H9 (cell line): ENCODE results near the gene MS4A14. TPM values are rescaled to one million over a fixed set of nuclear protein-coding genes. Genes with fewer than 3 reads are reported as not detected.

Experiments used
- DNase-seq: peaks from one replicate; pipeline ENCODE4 v3.0.0-alpha.2; 2017
- H2AFZ ChIP-seq: one replicate; pipeline ENCODE4 v1.6.1; 2013; ENCODE audit warnings: mild to moderate bottlenecking, low read length, control low read depth, moderate library complexity
- H2AK5ac ChIP-seq: 2 replicates; pipeline ENCODE4 v1.6.1; 2013; ENCODE audit warnings: low read length, control low read depth, mixed read lengths; ENCODE audit not compliant: insufficient read length
- H2BK120ac ChIP-seq: one replicate; pipeline ENCODE4 v1.6.1; 2013; ENCODE audit warnings: low read depth, mild to moderate bottlenecking, low read length, control low read depth, inconsistent platforms; ENCODE audit not compliant: poor library complexity, severe bottlenecking
- H2BK12ac ChIP-seq: 2 replicates; pipeline ENCODE4 v1.6.1; 2013; ENCODE audit warnings: low read length, control low read depth, mixed read lengths, low read depth; ENCODE audit not compliant: insufficient read length
- H2BK15ac ChIP-seq: 2 replicates; pipeline ENCODE4 v1.6.1; 2013; ENCODE audit warnings: low read depth, low read length, control low read depth
- H2BK20ac ChIP-seq: one replicate; pipeline ENCODE4 v1.6.1; 2013; ENCODE audit warnings: low read depth, mild to moderate bottlenecking, low read length, control low read depth, inconsistent platforms; ENCODE audit not compliant: poor library complexity, severe bottlenecking
- H2BK5ac ChIP-seq: 2 replicates; pipeline ENCODE4 v1.6.1; 2013; ENCODE audit warnings: low read length, control low read depth, mixed read lengths; ENCODE audit not compliant: insufficient read length
- H3K14ac ChIP-seq: 2 replicates; pipeline ENCODE4 v1.6.1; 2013; ENCODE audit warnings: low read length, control low read depth; ENCODE audit not compliant: insufficient read depth
- H3K18ac ChIP-seq: 2 replicates; pipeline ENCODE4 v1.6.1; 2013; ENCODE audit warnings: low read depth, mild to moderate bottlenecking, mixed read lengths, low read length, control low read depth; ENCODE audit not compliant: insufficient read length
- H3K23ac ChIP-seq: 2 replicates; pipeline ENCODE4 v1.6.1; 2013; ENCODE audit warnings: low read length, control low read depth, mixed read lengths, low read depth; ENCODE audit not compliant: insufficient read length
- H3K23me2 ChIP-seq: 2 replicates; pipeline ENCODE4 v1.6.1; 2013; ENCODE audit warnings: low read depth, mild to moderate bottlenecking, mixed read lengths, low read length, control low read depth; ENCODE audit not compliant: insufficient read length, poor library complexity, severe bottlenecking
- H3K27ac ChIP-seq: 2 replicates; pipeline ENCODE4 v1.5.1; 2013; ENCODE audit warnings: low read length, control low read depth, mixed read lengths, low read depth; ENCODE audit not compliant: insufficient read length
- H3K27me3 ChIP-seq: 2 replicates; pipeline ENCODE4 v1.6.1; 2013; ENCODE audit warnings: low read length, control low read depth, inconsistent platforms; ENCODE audit not compliant: insufficient read depth
- H3K4ac ChIP-seq: 2 replicates; pipeline ENCODE4 v1.6.1; 2013; ENCODE audit warnings: low read depth, mild to moderate bottlenecking, control low read depth, inconsistent platforms, low read length, moderate library complexity
- H3K4me1 ChIP-seq: 2 replicates; pipeline ENCODE4 v1.6.1; 2013; ENCODE audit warnings: low read length, control low read depth, inconsistent platforms; ENCODE audit not compliant: insufficient read depth
- H3K4me2 ChIP-seq: 2 replicates; pipeline ENCODE4 v1.6.1; 2013; ENCODE audit warnings: low read length, control low read depth, mixed read lengths; ENCODE audit not compliant: insufficient read length, insufficient read depth
- H3K56ac ChIP-seq: 2 replicates; pipeline ENCODE4 v1.6.1; 2013; ENCODE audit warnings: low read depth, mild to moderate bottlenecking, mixed read lengths, low read length, control low read depth; ENCODE audit not compliant: insufficient read length
- H3K79me1 ChIP-seq: 2 replicates; pipeline ENCODE4 v1.6.1; 2013; ENCODE audit warnings: low read depth, mild to moderate bottlenecking, moderate library complexity, low read length, control low read depth, inconsistent platforms; ENCODE audit not compliant: insufficient read depth, poor library complexity, severe bottlenecking
- H3K79me2 ChIP-seq: 2 replicates; pipeline ENCODE4 v1.6.1; 2013; ENCODE audit warnings: low read length, control low read depth, inconsistent platforms; ENCODE audit not compliant: insufficient read depth
- H3K9ac ChIP-seq: 2 replicates; pipeline ENCODE4 v1.6.1; 2013; ENCODE audit warnings: low read length, control low read depth, mixed read lengths; ENCODE audit not compliant: insufficient read length; ENCODE audit errors: extremely low read depth
- H3K9me3 ChIP-seq: one replicate; pipeline ENCODE4 v1.6.1; 2013; ENCODE audit warnings: low read depth, low read length, inconsistent platforms; ENCODE audit not compliant: control insufficient read depth
- H3T11ph ChIP-seq: one replicate; pipeline ENCODE4 v1.6.1; 2013; ENCODE audit warnings: mild to moderate bottlenecking, low read length, control low read depth, inconsistent platforms
- H4K20me1 ChIP-seq: one replicate; pipeline ENCODE4 v1.6.1; 2013; ENCODE audit not compliant: control insufficient read depth, insufficient read length, insufficient read depth
- H4K5ac ChIP-seq: 2 replicates; pipeline ENCODE4 v1.6.1; 2013; ENCODE audit warnings: low read depth, mild to moderate bottlenecking, mixed read lengths, low read length, control low read depth; ENCODE audit not compliant: insufficient read length
- H4K8ac ChIP-seq: replicated peaks from 2 replicates; pipeline ENCODE4 v1.6.1; 2013; ENCODE audit warnings: low read length, control low read depth, mixed read lengths, low read depth; ENCODE audit not compliant: insufficient read length
- H4K91ac ChIP-seq: 2 replicates; pipeline ENCODE4 v1.6.1; 2013; ENCODE audit warnings: low read depth, mild to moderate bottlenecking, moderate library complexity, mixed read lengths, low read length, control low read depth; ENCODE audit not compliant: insufficient read length
- H3K27ac Mint-ChIP-seq, 3 experiments: 2 replicates in 2 of 3; 3 replicates in 1 of 3; pipeline ENCODE4 v1.8.0; 2020 to 2021; ENCODE audit warnings: mixed read lengths in 3 of 3, mild to moderate bottlenecking in 1 of 3, moderate library complexity in 1 of 3
- H3K27me3 Mint-ChIP-seq: 2 replicates; pipeline ENCODE4 v1.8.0; 2021; ENCODE audit warnings: low read depth, mild to moderate bottlenecking, moderate library complexity, mixed read lengths
- H3K36me3 Mint-ChIP-seq, 3 experiments: 2 replicates in 2 of 3; 3 replicates in 1 of 3; pipeline ENCODE4 v1.8.0; 2020 to 2021; ENCODE audit warnings: low read depth in 3 of 3, mixed read lengths in 3 of 3; ENCODE audit not compliant: insufficient read depth in 1 of 3
- H3K4me1 Mint-ChIP-seq, 2 experiments: 2 replicates each; pipeline ENCODE4 v1.8.0; 2020; ENCODE audit warnings: mixed read lengths in 2 of 2
- H3K4me3 Mint-ChIP-seq, 2 experiments: 2 replicates in 1 of 2; 3 replicates in 1 of 2; pipeline ENCODE4 v1.8.0; 2020 to 2021; ENCODE audit warnings: mild to moderate bottlenecking in 2 of 2, mixed read lengths in 2 of 2, moderate library complexity in 1 of 2
- H3K9me3 Mint-ChIP-seq, 2 experiments: 2 replicates in 1 of 2; 3 replicates in 1 of 2; pipeline ENCODE4 v1.8.0; 2020; ENCODE audit warnings: mild to moderate bottlenecking in 2 of 2, mixed read lengths in 2 of 2, moderate library complexity in 1 of 2
- CTCF ChIP-seq: fragments of 200-600 bp; sonication (generic); conservative IDR thresholded peaks from 3 replicates; pipeline ENCODE4 v1.8.0; 2021; ENCODE audit warnings: antibody characterized with exemption, mild to moderate bottlenecking
- WGBS: extraction: QIAGEN DNeasy Blood & Tissue Kit; methylation state at CpG from one replicate; pipeline ENCODE4 v1.1.7; 2013; ENCODE audit warnings: missing lambda C conversion rate, low lambda C conversion rate, mixed read lengths; ENCODE audit not compliant: insufficient read length; ENCODE audit errors: extremely low coverage; 5-methylcytosine and 5-hydroxymethylcytosine counted together
- total RNA-seq: library from RNA; stranded (reverse); gene quantifications from 2 replicates; pipeline ENCODE4 v1.2.1, GENCODE V29; 2021

MS4A14 gene
- total RNA-seq, 1 experiment from 2014 or later, result not detected

- no peak within 1 kb of the TSS for H3K27ac Mint-ChIP-seq
- Histone ChIP-seq H3K79me2 (no peaks in the 10 kb centered on the region), H3K23ac (no peak within 1 kb of the TSS), H3K4me1 (no peaks in the 10 kb centered on the region), H4K8ac (no peak within 1 kb of the TSS), H3K4ac (no peak within 1 kb of the TSS), H3K27me3 (no peaks in the 10 kb centered on the region), H2BK20ac (no peak within 1 kb of the TSS), H3K14ac (no peak within 1 kb of the TSS), H3K4me2 (no peak within 1 kb of the TSS), H3K9me3 (no peaks in the 10 kb centered on the region), H2BK12ac (no peak within 1 kb of the TSS), H3T11ph (no peak within 1 kb of the TSS), H3K23me2 (no peaks in the 10 kb centered on the region), H2BK5ac (no peak within 1 kb of the TSS), H3K27ac (no peak within 1 kb of the TSS), H4K20me1 (no peaks in the 10 kb centered on the region), H4K5ac (no peak within 1 kb of the TSS), H2AFZ (no peak within 1 kb of the TSS), H2BK120ac (no peak within 1 kb of the TSS), H4K91ac (no peak within 1 kb of the TSS), H3K9ac (no peak within 1 kb of the TSS), H3K79me1 (no peaks in the 10 kb centered on the region), H3K18ac (no peak within 1 kb of the TSS), H3K56ac (no peak within 1 kb of the TSS), H2BK15ac (no peak within 1 kb of the TSS), H2AK5ac (no peak within 1 kb of the TSS)
- TF ChIP-seq CTCF, result no peak
- H3K4me1 Mint-ChIP-seq, result 0 out of 4 replicates have a peak, but pooled peaks cover 0 to 2% of the 10 kb centered on the region in 2 experiments
- H3K9me3 Mint-ChIP-seq, result peaks cover 6 to 8% of the 10 kb centered on the region in 2 experiments
- H3K36me3 Mint-ChIP-seq, result peaks cover under 1 to 2% (median 1%) of the 10 kb centered on the region in 3 experiments; a peak in 4 of 7 replicates
- no peak within 1 kb of the TSS for H3K4me3 Mint-ChIP-seq
- no peak for DNase-seq
- H3K27me3 Mint-ChIP-seq, result peaks cover under 1% of the 10 kb centered on the region
- WGBS, result no CpG with 5 or more reads among the region's 4 CpGs
Measured at GRCh38 chr11:60455531-60456042, 59.3 kb downstream of the MS4A14 start, which contains the start of gene MS4A1. Gene MS4A1 (plus strand): TSS chr11:60455847. CDS start chr11:60462375, 6,528 bp downstream.
